ENCODE results near the gene CEP126. TPM values are rescaled to one million over a fixed set of nuclear protein-coding genes. Genes with fewer than 3 reads are reported as not detected.
A peak's percentile ranks its signal among the peaks of the same experiment; 100 is the strongest.

CEP126 gene, protein sequence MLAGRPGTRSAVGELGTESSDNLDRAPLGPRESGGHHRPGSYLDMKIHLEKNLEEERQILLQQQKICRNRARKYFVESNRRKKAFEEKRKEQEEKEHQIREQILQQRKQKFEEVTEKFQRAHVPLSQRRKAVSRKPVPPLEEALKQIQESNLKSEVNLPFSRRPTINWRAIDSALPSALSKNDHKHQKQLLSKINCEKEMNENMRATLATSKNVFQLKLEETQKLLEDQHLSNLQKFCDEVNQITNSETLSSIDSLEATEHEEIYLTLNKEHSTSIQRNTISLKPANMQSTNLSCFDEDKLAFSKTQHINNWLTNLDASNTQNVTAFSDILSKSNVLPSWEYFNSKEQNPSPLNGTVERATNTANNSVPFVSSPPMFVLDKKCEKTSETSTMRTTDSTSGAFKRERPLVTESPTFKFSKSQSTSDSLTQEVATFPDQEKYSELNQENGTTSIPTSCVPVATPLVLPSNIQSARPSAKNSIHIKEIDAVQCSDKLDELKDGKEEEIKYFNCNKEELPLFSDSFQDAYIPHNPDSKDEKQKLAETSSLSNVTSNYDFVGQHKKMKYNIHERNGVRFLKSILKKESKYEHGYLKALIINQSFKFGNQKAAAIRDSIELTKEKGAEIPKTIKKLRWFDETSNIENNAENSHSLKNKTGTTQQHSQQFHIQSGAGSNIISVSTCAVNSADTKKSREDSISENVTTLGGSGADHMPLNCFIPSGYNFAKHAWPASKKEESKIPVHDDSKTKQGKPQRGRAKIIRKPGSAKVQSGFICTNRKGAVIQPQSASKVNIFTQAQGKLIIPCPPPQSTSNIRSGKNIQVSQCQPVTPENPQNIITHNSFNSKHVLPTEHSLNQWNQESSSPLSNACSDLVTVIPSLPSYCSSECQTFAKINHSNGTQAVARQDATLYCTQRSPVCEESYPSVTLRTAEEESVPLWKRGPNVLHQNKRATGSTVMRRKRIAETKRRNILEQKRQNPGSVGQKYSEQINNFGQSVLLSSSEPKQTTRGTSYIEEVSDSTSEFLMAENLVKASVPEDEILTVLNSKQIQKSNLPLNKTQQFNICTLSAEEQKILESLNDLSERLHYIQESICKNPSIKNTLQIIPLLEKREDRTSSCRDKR
- total RNA-seq: 3.6 and 4.1 TPM in 2 replicates

- peak within 1 kb of the TSS; percentile 88 for H2AFZ ChIP-seq (ENCODE audit: low read length)
- H3K27ac ChIP-seq (ENCODE audit: low read depth, low read length): peak within 1 kb of the TSS; percentile 92
- peak; percentile 91 for DNase-seq (ENCODE audit: insufficient read length, low spot score, missing footprints)
- H3K4me3 ChIP-seq (ENCODE audit: insufficient read depth, low read length): peak within 1 kb of the TSS; percentile 80
- no peaks in the 10 kb centered on the region for H3K27me3 ChIP-seq (ENCODE audit: insufficient read depth, low read length)
- no peaks in the 10 kb centered on the region for H4K20me1 ChIP-seq (ENCODE audit: insufficient read depth, low read length)
- no peaks in the 10 kb centered on the region for H3K9me3 ChIP-seq (ENCODE audit: low read depth, low read length)
- peak; percentile 26 for TF ChIP-seq CTCF (IDR thresholded peaks at IDR 0.05; ENCODE audit: extremely low read depth, low read depth, low read length)
- H3K36me3 ChIP-seq (ENCODE audit: insufficient read depth, low read length): no peaks in the 10 kb centered on the region
- peak within 1 kb of the TSS; percentile 91 for H3K4me2 ChIP-seq (ENCODE audit: insufficient read depth, low read length)
- H3K4me1 ChIP-seq (ENCODE audit: insufficient read depth, low read length): peaks cover 36% of the 10 kb centered on the region
- peaks cover 3% of the 10 kb centered on the region for H3K79me2 ChIP-seq (ENCODE audit: insufficient read depth, low read length)
Observed at GRCh38 chr11:101914738-101915426, at the start of gene CEP126. TSS of gene CEP126 (plus strand) at chr11:101915010. CDS start at chr11:101915285, 275 bp downstream.

DNA sequence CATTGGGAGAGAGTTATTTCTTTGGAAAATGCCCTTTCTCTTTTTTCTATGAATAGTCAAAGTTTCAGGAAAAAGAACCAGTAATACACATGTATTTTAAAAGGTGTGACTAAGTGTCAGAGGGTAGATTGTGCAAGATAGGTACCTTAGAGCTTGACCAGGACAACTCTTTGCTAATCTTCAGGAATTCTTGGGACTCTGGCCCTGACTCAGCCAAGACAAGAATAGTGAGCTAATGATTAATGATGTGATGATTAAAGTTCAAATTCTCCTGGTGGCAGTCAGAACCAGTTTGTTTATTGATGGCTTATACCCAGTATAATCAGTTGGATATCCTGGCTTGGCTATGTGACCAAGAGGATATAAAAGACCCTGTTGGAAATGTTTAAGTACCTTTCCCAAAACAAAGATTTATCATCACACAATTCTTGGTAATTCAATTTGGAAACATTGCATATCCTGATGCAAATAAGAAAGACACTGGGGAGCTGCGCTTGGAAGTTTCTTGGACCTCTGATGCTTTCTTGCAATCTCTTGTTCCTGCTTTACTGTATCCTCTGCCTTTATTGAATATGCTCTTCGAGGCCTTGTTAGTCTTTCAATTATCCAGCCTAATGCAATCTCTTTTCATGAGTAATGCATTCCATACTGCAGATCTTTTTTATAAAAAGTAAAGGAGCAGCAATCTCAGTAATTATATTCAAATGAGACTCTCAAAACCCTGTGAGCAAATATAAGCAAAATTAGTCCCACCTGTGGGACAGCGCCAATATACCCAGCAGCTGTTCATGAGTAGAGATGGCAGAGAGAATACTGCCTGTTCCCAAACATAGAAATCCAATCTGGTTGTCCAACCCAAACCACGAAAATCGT is 48.0 kb upstream of the CEP126 start:
- Histone ChIP-seq H3K27me3 (ENCODE audit: insufficient read depth, low read length) (no peaks in the 10 kb centered on the region), H4K20me1 (ENCODE audit: insufficient read depth, low read length) (no peaks in the 10 kb centered on the region), H3K4me3 (ENCODE audit: insufficient read depth, low read length) (no peak overlapping the region), H2AFZ (ENCODE audit: low read length) (no peak overlapping the region), H3K79me2 (ENCODE audit: insufficient read depth, low read length) (no peaks in the 10 kb centered on the region), H3K9me3 (ENCODE audit: low read depth, low read length) (peaks cover 5% of the 10 kb centered on the region), H3K4me2 (ENCODE audit: insufficient read depth, low read length) (peak overlapping the region; percentile 5), H3K4me1 (ENCODE audit: insufficient read depth, low read length) (peaks cover 64% of the 10 kb centered on the region), H3K36me3 (ENCODE audit: insufficient read depth, low read length) (no peaks in the 10 kb centered on the region), H3K27ac (ENCODE audit: low read depth, low read length) (peak overlapping the region; percentile 46)
- TF ChIP-seq CTCF (IDR thresholded peaks at IDR 0.05; ENCODE audit: extremely low read depth, low read depth, low read length): no peak
- DNase-seq (ENCODE audit: insufficient read length, low spot score, missing footprints): peak; percentile 57

DNA sequence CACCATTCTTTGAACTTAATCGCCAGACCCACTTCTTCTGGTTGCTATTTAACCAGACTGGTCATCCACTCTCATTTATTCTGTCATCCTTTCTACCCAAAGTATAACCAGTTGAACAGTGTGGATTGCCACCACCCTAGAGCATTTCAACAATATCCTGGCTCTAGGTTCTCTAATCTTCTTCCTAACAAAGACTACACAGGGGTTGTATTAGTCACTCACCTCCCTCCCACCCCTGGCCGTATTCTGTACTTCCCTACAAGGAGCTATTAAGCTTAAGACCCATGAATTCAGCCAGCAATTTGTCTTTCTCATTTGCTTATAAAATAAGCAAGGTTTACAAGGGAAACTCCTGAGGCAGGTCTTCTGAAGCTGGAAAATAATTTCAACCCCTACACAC is 46.9 kb upstream of the CEP126 start:
- DNase-seq (ENCODE audit: insufficient read length, low spot score, missing footprints): peak; percentile 5
- H3K79me2 ChIP-seq (ENCODE audit: insufficient read depth, low read length): no peaks in the 10 kb centered on the region
- H3K27me3 ChIP-seq (ENCODE audit: insufficient read depth, low read length): no peaks in the 10 kb centered on the region
- H3K4me1 ChIP-seq (ENCODE audit: insufficient read depth, low read length): peaks cover 63% of the 10 kb centered on the region
- H2AFZ ChIP-seq (ENCODE audit: low read length): no peak overlapping the region
- no peak overlapping the region for H3K4me3 ChIP-seq (ENCODE audit: insufficient read depth, low read length)
- H4K20me1 ChIP-seq (ENCODE audit: insufficient read depth, low read length): no peaks in the 10 kb centered on the region
- no peak overlapping the region for H3K4me2 ChIP-seq (ENCODE audit: insufficient read depth, low read length)
- H3K9me3 ChIP-seq (ENCODE audit: low read depth, low read length): peaks cover 5% of the 10 kb centered on the region
- no peaks in the 10 kb centered on the region for H3K36me3 ChIP-seq (ENCODE audit: insufficient read depth, low read length)
- no peak for TF ChIP-seq CTCF (IDR thresholded peaks at IDR 0.05; ENCODE audit: extremely low read depth, low read depth, low read length)
- peak overlapping the region; percentile 46 for H3K27ac ChIP-seq (ENCODE audit: low read depth, low read length)

All from osteoblast (primary cell).